Neural progenitor cell (in vitro differentiated cells): ENCODE results near the gene CIDEA.
"Not testable (repeated sequence)": the region's sequence is repeated elsewhere in the genome, so short reads cannot be mapped to it uniquely, and the experiment has no call there.

Experiments used
- EZH2 ChIP-seq: fragments of 200-600 bp; sonication (generic); IDR thresholded peaks from 2 replicates; pipeline ENCODE4 v1.6.1; 2017; ENCODE audit warnings: antibody characterized with exemption, mild to moderate bottlenecking, moderate library complexity
- EZH2phosphoT487 ChIP-seq: fragments of 200-600 bp; sonication (generic); IDR thresholded peaks from 2 replicates; pipeline ENCODE4 v1.6.1; 2017; ENCODE audit warnings: antibody characterized with exemption
- TF ChIP-seq, protein P1 (sequence below): fragments of 200-600 bp; sonication (generic); IDR thresholded peaks from 2 replicates; pipeline ENCODE4 v1.5.1; 2017; ENCODE audit warnings: antibody characterized with exemption, mild to moderate bottlenecking

- not testable (repeated sequence) for TF ChIP-seq EZH2, EZH2phosphoT487
- TF ChIP-seq, protein P1, sequence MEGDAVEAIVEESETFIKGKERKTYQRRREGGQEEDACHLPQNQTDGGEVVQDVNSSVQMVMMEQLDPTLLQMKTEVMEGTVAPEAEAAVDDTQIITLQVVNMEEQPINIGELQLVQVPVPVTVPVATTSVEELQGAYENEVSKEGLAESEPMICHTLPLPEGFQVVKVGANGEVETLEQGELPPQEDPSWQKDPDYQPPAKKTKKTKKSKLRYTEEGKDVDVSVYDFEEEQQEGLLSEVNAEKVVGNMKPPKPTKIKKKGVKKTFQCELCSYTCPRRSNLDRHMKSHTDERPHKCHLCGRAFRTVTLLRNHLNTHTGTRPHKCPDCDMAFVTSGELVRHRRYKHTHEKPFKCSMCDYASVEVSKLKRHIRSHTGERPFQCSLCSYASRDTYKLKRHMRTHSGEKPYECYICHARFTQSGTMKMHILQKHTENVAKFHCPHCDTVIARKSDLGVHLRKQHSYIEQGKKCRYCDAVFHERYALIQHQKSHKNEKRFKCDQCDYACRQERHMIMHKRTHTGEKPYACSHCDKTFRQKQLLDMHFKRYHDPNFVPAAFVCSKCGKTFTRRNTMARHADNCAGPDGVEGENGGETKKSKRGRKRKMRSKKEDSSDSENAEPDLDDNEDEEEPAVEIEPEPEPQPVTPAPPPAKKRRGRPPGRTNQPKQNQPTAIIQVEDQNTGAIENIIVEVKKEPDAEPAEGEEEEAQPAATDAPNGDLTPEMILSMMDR, result not testable (repeated sequence)
Observed at GRCh38 chr18:12230561-12230960, 23.6 kb upstream of the CIDEA start.
